BE2C (cell line): ENCODE measurements around the gene RPP25.

ENCODE experiments used
- DNase-seq: peaks from one replicate; pipeline ENCODE4 v3.0.0-alpha.2; 2020
- H3K27me3 ChIP-seq: fragments of 250-450 bp; sonication (Bioruptor Pico); 2 replicates; pipeline ENCODE4 v1.5.1; 2020; ENCODE audit warnings: mild to moderate bottlenecking
- H3K36me3 ChIP-seq: fragments of 250-450 bp; sonication (Bioruptor Pico); 2 replicates; pipeline ENCODE4 v1.5.1; 2020; ENCODE audit warnings: mild to moderate bottlenecking
- H3K4me1 ChIP-seq: fragments of 250-450 bp; sonication (Bioruptor Pico); 2 replicates; pipeline ENCODE4 v1.5.1; 2020
- H3K4me3 ChIP-seq: 2 replicates; pipeline ENCODE4 v1.5.1; 2011; ENCODE audit warnings: low read depth, low read length
- H3K9me3 ChIP-seq: fragments of 250-450 bp; sonication (Bioruptor Pico); 2 replicates; pipeline ENCODE4 v1.5.1; 2020
- TF ChIP-seq, protein P1 (sequence below): IDR thresholded peaks from 2 replicates; pipeline ENCODE4 v1.5.1; 2012; ENCODE audit warnings: mild to moderate bottlenecking, low read depth, low read length

Gene RPP25

DNA sequence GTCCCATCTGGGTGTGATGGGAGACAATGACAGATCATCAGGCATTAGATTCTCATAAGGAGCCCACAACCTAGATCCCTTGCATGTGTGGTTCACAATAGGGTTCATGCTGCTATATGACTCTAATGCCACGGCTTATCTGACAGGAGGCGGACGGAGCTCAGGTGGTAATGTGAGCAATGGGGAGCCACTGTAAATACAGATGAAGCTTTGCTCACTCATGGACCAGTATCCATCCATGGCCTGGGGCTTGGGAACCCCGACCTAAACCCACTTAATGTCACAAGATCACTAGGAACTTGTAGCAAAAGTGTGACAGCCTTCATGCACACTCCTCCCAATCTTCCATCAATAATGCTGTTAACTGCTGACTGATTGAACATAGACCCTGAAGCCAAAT lies 47.9 kb downstream of the RPP25 start:
- H3K27me3 ChIP-seq: no peaks in the 10 kb centered on the region
- TF ChIP-seq, protein P1, sequence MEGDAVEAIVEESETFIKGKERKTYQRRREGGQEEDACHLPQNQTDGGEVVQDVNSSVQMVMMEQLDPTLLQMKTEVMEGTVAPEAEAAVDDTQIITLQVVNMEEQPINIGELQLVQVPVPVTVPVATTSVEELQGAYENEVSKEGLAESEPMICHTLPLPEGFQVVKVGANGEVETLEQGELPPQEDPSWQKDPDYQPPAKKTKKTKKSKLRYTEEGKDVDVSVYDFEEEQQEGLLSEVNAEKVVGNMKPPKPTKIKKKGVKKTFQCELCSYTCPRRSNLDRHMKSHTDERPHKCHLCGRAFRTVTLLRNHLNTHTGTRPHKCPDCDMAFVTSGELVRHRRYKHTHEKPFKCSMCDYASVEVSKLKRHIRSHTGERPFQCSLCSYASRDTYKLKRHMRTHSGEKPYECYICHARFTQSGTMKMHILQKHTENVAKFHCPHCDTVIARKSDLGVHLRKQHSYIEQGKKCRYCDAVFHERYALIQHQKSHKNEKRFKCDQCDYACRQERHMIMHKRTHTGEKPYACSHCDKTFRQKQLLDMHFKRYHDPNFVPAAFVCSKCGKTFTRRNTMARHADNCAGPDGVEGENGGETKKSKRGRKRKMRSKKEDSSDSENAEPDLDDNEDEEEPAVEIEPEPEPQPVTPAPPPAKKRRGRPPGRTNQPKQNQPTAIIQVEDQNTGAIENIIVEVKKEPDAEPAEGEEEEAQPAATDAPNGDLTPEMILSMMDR: no peak
- H3K4me1 ChIP-seq: no peaks in the 10 kb centered on the region
- H3K4me3 ChIP-seq: no peak overlapping the region
- DNase-seq: no peak
- peaks cover 33% of the 10 kb centered on the region for H3K36me3 ChIP-seq
- no peaks in the 10 kb centered on the region; the same call in 1 of the 2 replicates for H3K9me3 ChIP-seq

- Histone ChIP-seq H3K4me1 (no peaks in the 10 kb centered on the region), H3K36me3 (peaks cover 33% of the 10 kb centered on the region), H3K4me3 (peak overlapping the region; percentile 94), H3K27me3 (no peaks in the 10 kb centered on the region), H3K9me3 (no peaks in the 10 kb centered on the region)
- TF ChIP-seq, protein P1: no peak
- DNase-seq: no peak
Measured at GRCh38 chr15:74907163-74907870, 49.3 kb downstream of the RPP25 start.

- Histone ChIP-seq H3K36me3 (peaks cover 34% of the 10 kb centered on the region), H3K4me3 (peak within 1 kb of the TSS; percentile 94), H3K4me1 (no peaks in the 10 kb centered on the region), H3K9me3 (no peaks in the 10 kb centered on the region), H3K27me3 (no peaks in the 10 kb centered on the region)
- peak; percentile 94 for DNase-seq
- TF ChIP-seq, protein P1: no peak
Measured at GRCh38 chr15:74906450-74907162, 50.0 kb downstream of the RPP25 start, which contains the start of gene FAM219B. Gene FAM219B (minus strand): TSS chr15:74906851. CDS start chr15:74906800, 51 bp downstream.

DNA sequence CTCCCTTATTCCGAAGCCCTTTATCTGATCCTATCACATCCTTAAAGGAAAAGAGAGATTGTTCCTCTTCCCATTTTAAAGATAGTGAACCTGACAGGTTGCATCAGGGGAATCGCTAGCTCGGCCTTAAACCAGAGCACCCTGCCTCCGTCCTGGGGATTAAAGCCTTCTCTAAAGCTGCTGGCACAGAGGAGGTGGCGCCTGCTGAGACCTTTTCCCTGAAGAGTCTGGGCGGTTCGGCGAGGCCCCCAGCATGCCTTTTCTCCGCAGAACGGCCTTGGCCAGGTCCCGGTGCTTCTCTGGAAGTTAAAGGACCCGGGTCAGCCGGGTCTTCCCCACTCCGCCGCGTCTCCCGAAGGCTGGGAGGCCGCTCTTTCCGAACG lies 50.5 kb downstream of the RPP25 start:
- Histone ChIP-seq H3K27me3 (no peaks in the 10 kb centered on the region), H3K4me1 (no peaks in the 10 kb centered on the region), H3K4me3 (peak overlapping the region; percentile 94), H3K36me3 (peaks cover 34% of the 10 kb centered on the region), H3K9me3 (no peaks in the 10 kb centered on the region)
- no peak for DNase-seq
- TF ChIP-seq, protein P1: no peak
